Muscle layer of duodenum (tissue), 2 donors: ENCODE measurements around the gene NAA10.

Experiments
- H3K27ac ChIP-seq: one replicate; pipeline ENCODE4 v1.7.0; 2013; ENCODE audit warnings: mild to moderate bottlenecking, low read length
- H3K27me3 ChIP-seq: one replicate; pipeline ENCODE4 v1.7.0; 2013; ENCODE audit warnings: low read depth, mild to moderate bottlenecking, control low read depth, low read length
- H3K36me3 ChIP-seq, 2 donors: one replicate each; pipeline ENCODE4 v1.7.0; 2013; ENCODE audit warnings: low read length in 2 of 2, control low read depth in 1 of 2, mild to moderate bottlenecking in 1 of 2; ENCODE audit not compliant: insufficient read depth in 2 of 2, control insufficient read depth in 1 of 2
- H3K4me1 ChIP-seq, 2 donors: one replicate each; pipeline ENCODE4 v1.7.0; 2013; ENCODE audit warnings: low read length in 2 of 2, mild to moderate bottlenecking in 2 of 2, control low read depth in 1 of 2, moderate library complexity in 1 of 2; ENCODE audit not compliant: insufficient read depth in 2 of 2, control insufficient read depth in 1 of 2
- H3K4me3 ChIP-seq, 2 donors: one replicate each; pipeline ENCODE4 v1.7.0; 2013; ENCODE audit warnings: low read length in 2 of 2, low read depth in 1 of 2, mild to moderate bottlenecking in 1 of 2
- H3K9me3 ChIP-seq, 2 donors: one replicate each; pipeline ENCODE4 v1.7.0; 2013; ENCODE audit warnings: low read length in 2 of 2, control low read depth in 1 of 2, mild to moderate bottlenecking in 1 of 2; ENCODE audit not compliant: control insufficient read depth in 1 of 2
- donor health status: healthy.

The NAA10 gene

DNA sequence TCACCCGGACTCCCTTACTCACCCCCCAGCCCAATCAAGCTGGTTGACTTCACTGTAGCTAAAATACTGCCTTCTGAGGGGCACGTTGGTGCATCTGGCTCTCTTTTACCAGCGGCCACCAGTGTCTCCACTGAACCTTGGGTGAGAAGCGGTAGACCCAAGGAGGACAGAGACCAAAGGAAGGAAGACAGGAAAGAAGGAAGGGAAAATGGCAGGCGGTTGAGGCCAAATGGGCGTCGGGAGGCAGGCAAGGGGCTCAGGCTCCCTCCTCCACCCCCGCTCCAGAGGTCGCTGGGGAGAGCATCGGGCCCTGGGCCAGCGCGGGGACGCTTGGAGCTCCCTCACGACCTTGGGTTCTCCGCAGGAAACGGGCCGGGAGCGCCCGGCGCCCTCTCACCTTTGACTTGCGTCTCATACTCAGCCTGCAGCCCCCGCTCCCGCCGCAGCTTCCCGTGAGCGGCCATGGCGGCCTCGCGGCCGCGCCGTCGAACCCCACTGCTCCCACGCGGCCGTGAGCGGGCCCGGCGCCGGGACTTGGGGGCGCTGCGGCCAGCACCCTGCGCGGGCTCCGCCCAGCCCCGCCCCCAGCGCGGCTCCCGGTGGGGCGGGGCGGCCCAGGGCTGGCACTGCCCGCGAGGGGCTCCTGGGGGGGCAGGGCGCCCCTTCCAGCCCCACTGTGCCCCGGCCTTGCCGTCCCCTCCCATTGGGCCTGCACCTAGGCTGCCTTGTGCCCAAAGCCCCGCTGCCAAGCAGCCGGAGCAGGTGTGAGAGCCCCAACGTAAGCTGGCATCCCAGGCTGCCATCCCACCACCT, 8.9 kb downstream of the NAA10 start, which contains the start of gene ARHGAP4:
Gene ARHGAP4 (minus strand): TSS at position 526 of the 813 bp plus-strand sequence. CDS start 62 bp downstream, at position 464.
- H3K4me3 ChIP-seq, result peak within 1 kb of the TSS; percentile 59 to 75
- peaks cover 0 to 6% of the 10 kb centered on the region in 2 donors for H3K36me3 ChIP-seq
- H3K9me3 ChIP-seq, result no peaks in the 10 kb centered on the region
- no peaks in the 10 kb centered on the region for H3K27me3 ChIP-seq
- peak within 1 kb of the TSS; percentile 89 for H3K27ac ChIP-seq
- H3K4me1 ChIP-seq, result peaks cover 0 to 38% of the 10 kb centered on the region in 2 donors

DNA sequence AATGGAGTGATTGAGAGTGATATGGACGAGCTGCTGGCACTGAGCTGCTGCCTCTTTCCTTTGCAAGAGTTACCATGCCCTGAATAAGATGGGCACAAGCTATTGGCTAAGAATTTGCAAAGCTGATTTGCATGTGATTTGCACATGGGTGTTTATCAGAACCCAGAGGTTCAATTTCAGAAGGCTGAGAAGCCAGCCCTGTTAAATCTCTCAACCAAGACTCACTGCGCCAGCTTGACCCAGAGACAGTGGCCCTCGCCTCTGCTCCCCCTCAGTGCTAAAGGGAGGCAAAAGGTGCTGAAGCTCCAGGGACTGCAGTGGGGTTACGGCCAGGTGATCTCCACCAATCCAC, 9.5 kb downstream of the NAA10 start:
- no peaks in the 10 kb centered on the region for H3K9me3 ChIP-seq
- peaks cover 0 to 38% of the 10 kb centered on the region in 2 donors for H3K4me1 ChIP-seq
- H3K27ac ChIP-seq, result no peak overlapping the region
- peak overlapping the region; percentile 44 for H3K4me3 ChIP-seq
- H3K27me3 ChIP-seq, result no peaks in the 10 kb centered on the region
- H3K36me3 ChIP-seq, result peaks cover 0 to 2% of the 10 kb centered on the region in 2 donors

DNA sequence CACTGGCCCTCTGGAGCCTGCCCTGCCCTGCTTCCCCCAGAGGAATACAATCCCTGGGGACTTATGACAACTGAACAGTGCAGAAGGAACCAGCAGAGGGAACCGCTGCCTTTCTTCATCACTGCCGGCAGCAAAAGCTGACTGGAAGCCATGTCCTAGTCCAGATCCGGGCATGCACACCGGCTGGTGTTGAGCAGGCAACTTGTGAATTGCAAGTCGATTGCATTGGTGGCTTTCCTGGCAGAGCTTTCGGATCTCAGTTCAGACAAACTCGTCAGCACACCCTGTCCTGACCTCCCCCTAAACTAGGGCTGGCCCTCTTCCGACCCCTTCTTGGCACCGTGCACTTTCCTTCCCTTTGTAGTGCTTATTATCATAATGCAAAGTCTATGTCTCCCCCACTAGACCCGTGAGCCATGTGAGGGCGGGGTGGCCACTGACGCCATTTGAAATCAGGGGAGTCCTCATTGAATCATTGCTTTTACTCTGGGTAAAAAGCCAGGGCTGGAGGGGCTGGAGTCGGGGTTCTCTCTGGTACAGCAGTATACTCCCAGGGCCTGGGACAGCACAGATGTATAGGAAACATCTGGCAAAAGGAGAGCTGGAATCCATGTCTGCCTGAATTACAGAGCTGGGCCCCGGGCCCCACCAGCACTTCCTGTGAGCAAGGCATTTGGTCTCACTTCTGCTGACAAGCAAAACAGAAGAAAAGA, 10.5 kb downstream of the NAA10 start:
- peak overlapping the region; percentile 14 for H3K27ac ChIP-seq
- no peaks in the 10 kb centered on the region for H3K36me3 ChIP-seq
- H3K27me3 ChIP-seq, result no peaks in the 10 kb centered on the region
- H3K4me1 ChIP-seq, result peaks cover 0 to 38% of the 10 kb centered on the region in 2 donors
- H3K9me3 ChIP-seq, result no peaks in the 10 kb centered on the region
- peak overlapping the region; percentile 8 to 44 for H3K4me3 ChIP-seq

DNA sequence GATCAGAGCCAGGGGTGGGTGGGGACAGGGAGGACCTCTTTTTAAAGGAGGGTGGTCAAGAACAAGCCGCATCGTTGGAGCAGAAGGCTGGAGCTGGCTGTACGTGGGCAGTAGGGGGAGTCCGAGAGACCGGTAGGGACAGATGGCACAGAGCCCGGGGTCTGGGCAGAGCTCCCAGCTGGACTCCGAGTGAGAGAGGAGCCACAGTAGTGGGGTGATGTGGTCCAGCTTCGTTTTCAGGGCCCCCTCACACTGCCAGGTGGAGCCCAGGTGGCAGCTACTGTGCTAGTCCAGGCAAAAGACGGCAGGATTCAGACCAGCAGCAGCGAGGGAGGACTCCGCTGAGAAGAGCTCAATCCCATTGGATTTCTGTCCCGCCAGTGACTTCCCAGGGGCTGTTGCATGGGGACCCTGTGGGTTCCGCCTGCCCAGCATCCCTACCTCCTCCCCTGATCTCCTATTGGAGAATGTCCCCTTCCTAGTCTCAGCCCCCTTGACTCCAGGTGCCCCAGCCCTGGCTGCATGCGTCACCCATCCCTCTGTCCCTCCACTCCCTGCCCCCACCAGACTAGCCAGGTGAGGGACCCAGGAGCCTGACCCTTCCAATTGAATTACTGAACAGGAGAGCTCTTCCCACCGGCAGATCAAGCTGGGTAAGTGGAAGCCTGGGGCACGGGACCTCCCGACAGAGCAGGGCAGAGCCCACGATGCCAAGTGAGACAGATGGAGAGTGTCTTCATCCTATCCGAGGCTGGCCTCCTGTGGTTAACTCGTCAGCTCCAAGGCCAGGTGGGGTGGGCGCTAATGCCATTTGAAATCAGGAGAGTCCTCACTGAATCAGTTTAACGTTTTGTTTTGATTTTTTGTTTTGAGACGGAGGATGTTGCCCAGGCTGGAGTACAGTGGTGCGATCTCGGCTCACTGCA, 11.6 kb downstream of the NAA10 start:
- Histone ChIP-seq H3K4me1 (peaks cover 0 to 33% of the 10 kb centered on the region in 2 donors), H3K27me3 (no peaks in the 10 kb centered on the region), H3K27ac (no peak overlapping the region), H3K4me3 (no peak overlapping the region), H3K36me3 (no peaks in the 10 kb centered on the region), H3K9me3 (no peaks in the 10 kb centered on the region)

DNA sequence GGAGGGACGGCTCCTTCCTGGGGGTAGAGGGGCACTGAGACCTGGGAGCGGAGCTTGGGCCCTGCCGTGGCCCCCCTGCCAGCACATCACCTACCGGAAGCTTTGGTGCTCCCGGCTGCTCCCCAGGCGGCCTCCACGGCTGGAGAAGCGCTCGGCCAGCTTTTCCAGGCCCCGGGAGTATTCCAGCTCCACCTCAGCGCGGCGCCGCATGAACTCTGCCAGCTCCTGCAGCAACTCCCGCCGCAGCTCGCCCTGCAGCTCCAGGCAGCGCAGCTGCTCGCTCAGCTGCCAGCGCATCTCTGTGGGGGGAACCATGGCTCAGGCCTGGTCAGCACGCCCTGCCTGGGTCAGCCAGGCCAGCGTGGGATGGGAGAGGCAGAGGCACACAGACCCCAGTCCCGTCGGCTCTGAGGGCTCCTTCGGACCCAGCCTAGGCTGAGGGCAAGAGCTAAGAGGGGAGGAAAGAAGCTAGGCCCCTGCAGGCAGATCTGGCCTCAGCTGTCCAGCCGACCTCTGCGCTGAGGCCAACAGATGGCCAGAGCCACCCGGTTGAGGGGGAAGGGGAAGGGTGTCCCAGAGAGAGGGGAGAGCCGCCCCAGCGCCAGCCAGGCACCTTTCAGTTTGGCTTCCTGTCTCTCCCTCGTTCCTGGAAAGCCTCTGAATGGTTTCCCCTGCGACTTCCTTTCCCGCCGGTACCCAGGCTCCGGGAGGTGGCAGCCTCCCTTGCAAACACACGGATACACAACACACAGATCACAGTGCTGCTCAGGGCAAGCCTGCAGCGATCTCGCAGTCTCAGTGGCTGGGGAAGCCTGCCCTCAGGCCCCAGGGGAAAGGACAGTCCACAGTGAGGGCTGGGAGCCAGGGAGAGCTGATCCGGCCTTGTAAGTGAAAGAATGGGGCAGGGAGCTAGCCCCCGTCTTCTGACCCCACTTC, 13.1 kb downstream of the NAA10 start:
- peaks cover 0 to 28% of the 10 kb centered on the region in 2 donors for H3K4me1 ChIP-seq
- peak overlapping the region in 1 of 2 donors; percentile 36 for H3K4me3 ChIP-seq

DNA sequence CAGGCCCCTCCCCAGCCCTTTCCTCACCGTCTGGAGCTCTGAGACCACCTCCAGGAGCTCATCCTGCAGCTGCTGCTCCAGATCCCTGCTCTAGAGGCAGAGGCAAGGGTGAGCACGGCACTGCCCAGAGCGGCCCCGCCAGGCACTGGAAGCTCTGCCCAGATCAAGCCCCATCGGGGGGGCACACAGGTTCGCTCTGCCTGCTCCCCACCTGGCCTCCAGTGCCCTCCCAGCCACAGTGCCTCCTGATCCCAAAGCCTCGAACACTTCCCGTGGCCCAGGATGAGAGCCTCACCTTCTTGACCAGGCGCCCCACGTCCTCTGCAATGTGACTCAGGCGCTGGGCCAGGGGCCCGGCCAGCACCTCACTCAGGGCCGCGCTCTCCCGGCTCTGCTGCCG, 13.8 kb downstream of the NAA10 start:
- no peak overlapping the region for H3K27ac ChIP-seq

More for the DNA sequence above, 13.1 kb downstream of the NAA10 start:
- Histone ChIP-seq H3K36me3 (no peaks in the 10 kb centered on the region), H3K27me3 (no peaks in the 10 kb centered on the region), H3K9me3 (no peaks in the 10 kb centered on the region), H3K27ac (no peak overlapping the region)

DNA sequence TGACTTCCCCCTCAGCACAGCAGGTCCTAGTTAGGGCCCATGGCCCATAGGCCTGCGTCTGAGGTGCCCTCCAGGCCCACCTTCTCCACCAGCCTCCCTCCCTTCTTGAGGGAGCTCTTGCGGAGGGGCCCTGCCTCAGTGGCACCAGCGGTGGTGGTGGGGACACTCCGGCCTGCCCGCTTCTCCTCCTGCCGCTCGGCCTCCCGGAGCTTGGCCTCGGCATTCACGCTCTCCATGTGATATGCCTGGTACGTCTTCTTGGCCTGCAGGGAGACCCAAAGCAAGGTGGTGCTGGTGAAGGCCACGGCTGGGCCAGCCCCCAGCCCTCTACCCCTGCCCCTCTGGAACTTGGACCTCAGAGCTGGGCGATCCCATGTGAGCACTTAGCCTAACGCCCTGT, 14.3 kb downstream of the NAA10 start:
- Histone ChIP-seq H3K4me1 (peaks cover 0 to 24% of the 10 kb centered on the region in 2 donors), H3K27me3 (no peaks in the 10 kb centered on the region), H3K4me3 (no peak overlapping the region), H3K27ac (no peak overlapping the region), H3K9me3 (no peaks in the 10 kb centered on the region), H3K36me3 (no peaks in the 10 kb centered on the region)

More for the DNA sequence above, 13.8 kb downstream of the NAA10 start:
- Histone ChIP-seq H3K27me3 (no peaks in the 10 kb centered on the region), H3K4me1 (peaks cover 0 to 24% of the 10 kb centered on the region in 2 donors), H3K9me3 (no peaks in the 10 kb centered on the region), H3K4me3 (peak overlapping the region in 1 of 2 donors; percentile 36), H3K36me3 (no peaks in the 10 kb centered on the region)

DNA sequence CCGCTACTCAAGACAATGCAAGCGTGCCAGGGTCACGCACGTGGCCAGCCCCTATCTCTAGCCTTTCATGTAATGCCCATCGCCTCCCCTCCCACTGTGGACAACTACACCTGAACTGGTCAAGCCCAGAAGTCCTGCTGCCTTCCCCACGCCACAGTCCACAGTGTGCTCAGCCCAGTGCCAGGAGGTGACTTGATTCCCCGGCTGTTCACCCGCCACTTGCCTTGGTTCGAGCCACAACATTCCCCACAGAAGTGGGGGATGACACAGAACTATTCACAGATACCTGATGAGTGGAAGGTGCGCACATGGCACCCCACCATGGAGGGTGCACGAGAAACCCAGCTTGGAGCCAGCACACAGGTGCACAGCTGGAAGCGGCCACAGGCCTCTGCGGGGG, 15.6 kb downstream of the NAA10 start:
- Histone ChIP-seq H3K27me3 (no peaks in the 10 kb centered on the region), H3K27ac (no peak overlapping the region), H3K9me3 (no peaks in the 10 kb centered on the region), H3K4me3 (no peak overlapping the region), H3K36me3 (no peaks in the 10 kb centered on the region), H3K4me1 (peaks cover 0 to 24% of the 10 kb centered on the region in 2 donors)

DNA sequence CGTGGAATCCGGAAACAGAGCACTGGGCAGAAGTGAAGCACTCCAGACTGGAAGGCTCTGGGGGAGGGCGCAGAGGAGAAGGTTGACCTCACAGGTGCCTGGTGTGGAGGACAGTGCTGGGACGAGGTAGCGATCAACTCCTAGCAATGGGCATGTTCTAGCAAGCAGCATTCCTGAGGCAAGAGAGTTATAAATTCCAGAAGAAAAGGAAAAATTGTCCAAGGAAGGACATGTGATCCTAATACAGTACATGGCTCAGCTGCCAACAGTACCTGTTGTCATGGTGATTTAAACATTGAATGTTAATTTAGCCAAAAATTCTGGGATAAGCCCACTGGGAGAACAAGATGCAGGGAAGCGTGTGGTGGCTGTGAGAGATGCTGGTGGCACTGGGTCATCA, 17.0 kb downstream of the NAA10 start:
- Histone ChIP-seq H3K27me3 (no peaks in the 10 kb centered on the region), H3K36me3 (no peaks in the 10 kb centered on the region), H3K4me3 (no peak overlapping the region), H3K27ac (no peak overlapping the region), H3K9me3 (no peaks in the 10 kb centered on the region), H3K4me1 (peaks cover 0 to 17% of the 10 kb centered on the region in 2 donors)

DNA sequence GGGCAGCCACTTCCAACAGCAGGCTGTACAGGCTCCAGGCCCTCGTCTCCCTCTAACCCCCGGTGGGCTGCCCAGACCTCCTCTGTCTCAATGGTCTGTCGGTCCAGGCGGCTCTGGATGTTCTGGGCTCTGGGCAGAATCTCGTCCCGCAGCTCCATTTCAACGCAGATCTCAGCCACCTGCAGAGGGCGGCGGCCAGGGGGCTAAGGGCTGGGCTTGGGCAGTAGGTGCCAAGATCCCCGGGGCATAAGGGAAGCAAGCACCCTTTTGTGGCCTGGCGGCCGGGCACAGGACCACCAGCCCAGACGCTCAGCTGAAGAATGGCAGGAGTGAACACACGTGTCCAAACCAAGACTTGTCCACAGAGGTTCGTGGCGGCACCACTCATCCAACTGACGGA, 21.1 kb downstream of the NAA10 start:
- no peak overlapping the region for H3K27ac ChIP-seq
- H3K9me3 ChIP-seq, result no peaks in the 10 kb centered on the region
- no peaks in the 10 kb centered on the region for H3K36me3 ChIP-seq
- H3K27me3 ChIP-seq, result no peaks in the 10 kb centered on the region
- no peaks in the 10 kb centered on the region for H3K4me1 ChIP-seq
- H3K4me3 ChIP-seq, result no peak overlapping the region
